CD4-positive, alpha-beta T cell treated with Interleukin-6 at 100 ng/mL for 8 hours (primary cell): ENCODE measurements around the gene PPHLN1.

Source experiments
- DNase-seq: peaks from one replicate; pipeline ENCODE4 v3.0.0-alpha.2; 2020; ENCODE audit warnings: mixed read lengths, low spot score

The PPHLN1 gene

GRCh38 chr12:42482748-42483520 lies 157.0 kb downstream of the PPHLN1 start:
- peak; percentile 8 for DNase-seq

DNA sequence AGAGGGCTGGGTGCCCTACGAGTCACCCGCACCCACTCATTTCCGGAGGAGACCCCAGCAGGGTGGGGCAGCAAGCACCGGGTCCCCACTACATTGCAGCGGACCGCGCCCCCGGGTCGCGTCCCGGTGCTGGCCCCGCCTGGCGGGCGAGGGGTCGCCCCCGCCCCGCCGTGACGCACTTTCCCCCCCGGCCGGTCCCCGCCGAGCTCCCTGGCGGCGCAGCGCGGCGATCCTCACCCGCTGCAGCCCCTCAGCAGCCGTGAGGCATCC lies 157.5 kb downstream of the PPHLN1 start:
- DNase-seq = no peak

DNA sequence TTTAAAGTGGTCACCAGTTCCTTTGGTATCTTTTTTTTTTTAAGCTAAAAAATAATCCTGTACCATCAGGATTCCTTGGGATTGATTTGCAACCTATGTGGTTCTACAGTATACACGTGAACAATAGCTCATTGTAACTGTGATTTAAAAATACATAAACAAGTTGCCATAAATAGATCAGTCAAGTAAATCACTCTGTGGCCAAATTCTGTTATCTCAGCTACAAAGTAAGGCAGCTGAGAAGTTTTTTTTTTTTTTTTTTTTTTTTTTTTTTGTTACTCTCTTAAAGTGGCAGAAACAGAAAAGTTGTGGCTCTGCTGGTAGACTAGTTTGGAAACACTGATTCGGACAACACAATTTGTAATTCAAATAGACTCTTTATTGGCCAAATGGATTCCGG lies 159.0 kb downstream of the PPHLN1 start:
- DNase-seq = no peak

DNA sequence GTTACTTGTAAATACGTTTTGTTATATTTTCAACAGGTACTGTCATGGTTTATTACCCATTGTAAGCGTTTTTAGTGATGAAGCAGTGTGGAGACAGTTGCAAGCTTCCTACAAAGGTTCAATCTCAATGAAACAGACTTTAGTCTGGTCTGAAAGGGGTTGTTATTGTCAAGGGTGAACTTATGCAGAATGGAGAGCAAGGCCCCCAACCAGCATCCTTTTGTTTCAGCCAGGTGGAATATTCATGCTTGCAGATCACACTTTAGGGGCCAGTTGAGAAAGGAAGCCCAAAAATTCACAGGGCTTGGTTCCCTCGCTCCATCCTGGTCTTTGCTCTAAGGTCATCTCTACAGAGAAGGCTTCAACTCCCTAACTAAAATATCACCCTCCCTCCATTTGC lies 159.9 kb downstream of the PPHLN1 start:
- no peak for DNase-seq

DNA sequence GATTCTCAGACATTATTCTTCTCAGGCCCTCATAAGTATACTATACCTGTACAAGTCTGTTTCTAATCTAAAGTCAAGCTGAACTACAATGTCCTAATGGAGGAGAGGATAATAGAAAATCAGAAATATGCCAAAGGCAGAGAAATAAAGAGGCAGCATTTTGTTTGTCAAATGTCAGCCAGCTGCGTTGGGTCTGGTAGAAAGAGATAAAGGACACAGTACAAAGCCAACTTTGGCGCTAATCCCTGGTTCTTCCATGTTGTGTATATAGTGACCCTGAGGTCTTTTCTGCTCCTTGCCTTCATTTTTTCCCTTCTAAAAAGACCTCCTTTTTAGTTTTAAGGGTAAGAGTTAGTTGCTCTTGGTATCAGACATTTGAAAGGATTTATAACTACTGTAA lies 160.4 kb downstream of the PPHLN1 start:
- no peak for DNase-seq

DNA sequence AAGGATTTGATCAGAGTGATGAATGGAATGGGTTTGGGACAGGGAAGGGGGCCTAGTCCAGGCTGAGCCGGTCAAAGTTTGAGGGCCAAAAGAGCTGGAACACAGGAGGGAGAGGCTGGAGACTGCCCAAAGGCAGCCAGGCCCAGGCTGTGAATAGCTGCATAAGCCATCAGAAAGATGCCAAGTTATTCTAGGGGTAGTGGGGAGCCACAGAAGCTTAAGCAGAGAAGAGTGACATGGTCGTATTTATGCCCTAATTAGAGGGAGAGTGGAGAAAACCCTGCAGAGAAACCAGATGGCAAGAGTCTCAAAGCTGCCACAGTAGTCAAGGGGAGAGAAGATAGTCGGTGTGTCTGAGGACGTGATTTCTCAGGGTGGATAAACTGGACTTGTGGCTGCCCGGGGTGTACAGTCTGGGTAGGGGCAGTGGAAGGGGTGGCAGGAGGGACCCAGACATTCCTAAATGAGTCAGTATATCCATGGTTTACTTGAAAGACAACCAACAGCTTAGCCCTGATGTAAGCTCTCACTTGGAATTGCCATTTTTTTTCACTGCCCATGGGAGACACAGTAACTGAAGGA lies 164.4 kb downstream of the PPHLN1 start:
- DNase-seq = no peak
